Activated CD8-positive, alpha-beta memory T cell treated with anti-CD3 and anti-CD28 coated beads, Interleukin-2, amount 50 U/mL, for 48 hours (primary cell): Measurements from ENCODE around the gene NR4A1.
"Not testable (repeated sequence)": the region's sequence is repeated elsewhere in the genome, so short reads cannot be mapped to it uniquely, and the experiment has no call there.

ENCODE experiments used
- DNase-seq: peaks from one replicate; pipeline ENCODE4 v3.0.0-alpha.2; 2020

Gene NR4A1

GRCh38 chr12:52082026-52082668 lies 30.9 kb downstream of the NR4A1 start:
- no peak for DNase-seq

GRCh38 chr12:52082669-52082987 lies 31.4 kb downstream of the NR4A1 start:
- DNase-seq: no peak

DNA sequence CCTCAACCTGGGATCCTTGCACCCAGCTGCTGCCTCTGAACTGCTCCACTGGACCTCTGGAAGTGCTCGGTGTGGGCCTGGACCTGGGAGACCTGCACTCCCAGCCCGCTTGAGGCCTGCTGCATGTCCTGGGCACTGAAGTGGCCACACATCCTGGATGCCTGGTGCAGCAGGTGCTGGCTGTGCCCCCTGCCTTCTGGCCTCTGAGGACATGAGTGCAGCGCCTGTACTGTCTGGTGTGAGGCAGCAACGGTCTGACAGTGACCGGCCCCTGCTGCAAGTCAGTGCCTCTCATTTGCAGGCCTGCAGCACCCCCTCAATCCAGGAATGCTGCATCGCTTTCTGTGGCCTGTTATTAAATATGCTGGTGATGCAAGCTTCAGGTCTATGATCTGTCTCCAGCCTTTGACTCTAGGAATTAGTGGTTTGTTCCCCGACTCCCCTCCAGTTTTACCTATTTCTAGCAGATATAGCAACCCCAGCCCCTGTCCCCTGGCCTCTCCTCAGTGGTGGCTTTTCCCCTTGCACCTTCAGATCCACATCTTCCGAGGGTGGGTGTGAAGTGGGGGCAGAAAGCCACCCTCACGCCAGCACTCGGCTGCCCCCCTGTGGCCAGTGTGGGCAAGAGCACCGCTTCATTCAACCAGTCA lies 31.9 kb downstream of the NR4A1 start:
- DNase-seq: peak; percentile 88

DNA sequence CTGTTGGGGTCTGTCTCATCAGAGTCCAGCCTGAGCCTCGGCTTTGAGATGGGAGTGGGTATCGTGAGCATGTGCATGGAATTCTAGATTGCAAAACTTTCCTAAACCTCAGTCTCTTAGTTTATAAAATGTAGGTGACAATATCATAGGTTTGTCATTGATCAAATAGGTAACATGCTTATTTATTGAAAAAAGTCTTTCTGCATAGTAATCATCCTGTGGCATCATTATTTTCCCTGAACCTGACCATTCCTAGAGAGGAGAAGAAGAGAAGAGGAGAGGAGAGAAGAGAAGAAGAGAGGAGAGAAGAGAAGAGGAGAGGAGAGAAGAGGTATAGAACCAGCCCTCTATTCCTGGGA lies 32.4 kb downstream of the NR4A1 start:
- no peak for DNase-seq

DNA sequence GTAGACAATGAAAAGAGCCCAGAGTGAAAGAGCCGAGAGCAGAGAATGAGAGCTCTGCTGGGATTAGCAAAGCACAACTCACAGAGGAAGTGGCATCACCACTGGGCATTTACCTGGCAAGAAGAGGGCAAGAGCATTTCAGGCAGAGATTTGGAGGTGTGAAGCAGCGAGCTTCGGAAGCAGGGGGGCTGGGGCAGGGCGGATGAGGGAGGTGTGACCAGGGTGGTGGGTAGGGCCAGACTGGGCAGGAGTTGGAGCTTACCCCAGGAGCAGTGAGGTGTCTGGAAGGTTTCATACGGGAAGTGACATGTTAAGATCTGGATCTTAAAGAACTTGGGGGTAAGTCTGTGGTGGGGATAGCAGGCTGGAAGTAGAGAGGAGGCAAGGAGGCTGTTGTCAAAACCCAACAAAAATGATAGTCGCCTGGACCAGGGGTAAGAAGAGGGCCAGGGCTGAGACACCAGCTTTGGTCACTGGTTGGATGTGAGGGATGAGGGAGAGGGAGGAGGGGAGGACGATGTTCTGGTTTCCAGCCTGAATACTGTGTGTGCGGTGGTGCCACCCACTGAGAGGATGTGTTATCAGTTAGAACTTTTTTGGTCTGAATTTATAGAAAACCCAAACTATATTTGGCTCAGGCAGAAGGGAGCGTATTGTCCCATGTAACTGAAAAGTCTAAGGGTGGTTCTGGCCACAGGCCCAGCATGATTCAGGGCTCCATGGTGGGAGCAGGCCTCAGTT lies 33.4 kb downstream of the NR4A1 start:
- DNase-seq: no peak

DNA sequence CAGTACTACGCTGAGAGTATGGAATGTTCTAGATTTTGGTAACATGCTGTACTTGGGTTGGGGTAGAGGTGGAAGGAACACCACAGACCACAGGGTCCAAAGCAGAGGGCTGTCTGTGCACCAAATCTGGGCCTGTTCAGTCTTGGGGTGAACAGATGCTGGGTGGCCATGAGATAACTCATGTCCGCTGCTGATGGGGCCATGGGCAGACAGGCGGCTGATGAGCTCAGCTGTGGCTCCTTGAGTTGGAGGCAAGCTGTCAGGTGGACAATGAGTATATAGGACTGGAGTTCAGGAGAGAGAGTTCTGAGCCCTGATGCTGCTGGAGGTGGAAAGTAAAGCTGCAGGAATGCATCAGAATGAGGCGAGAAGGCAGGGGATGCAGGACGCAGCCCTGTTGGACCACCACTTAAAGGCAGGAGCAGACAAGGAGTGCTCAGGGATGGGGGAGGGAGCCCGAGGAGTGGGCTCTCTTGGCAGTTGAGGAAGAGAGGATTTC lies 34.5 kb downstream of the NR4A1 start:
- DNase-seq: no peak

GRCh38 chr12:52086366-52086765 lies 35.1 kb downstream of the NR4A1 start:
- DNase-seq: no peak

- no peak for DNase-seq
These were observed 35.9 kb downstream of the NR4A1 start for GRCh38 chr12:52086944-52087835.

- peak; percentile 41 for DNase-seq
These were observed 36.9 kb downstream of the NR4A1 start for GRCh38 chr12:52087961-52088820.

GRCh38 chr12:52089491-52089890 lies 38.2 kb downstream of the NR4A1 start:
- no peak for DNase-seq

DNA sequence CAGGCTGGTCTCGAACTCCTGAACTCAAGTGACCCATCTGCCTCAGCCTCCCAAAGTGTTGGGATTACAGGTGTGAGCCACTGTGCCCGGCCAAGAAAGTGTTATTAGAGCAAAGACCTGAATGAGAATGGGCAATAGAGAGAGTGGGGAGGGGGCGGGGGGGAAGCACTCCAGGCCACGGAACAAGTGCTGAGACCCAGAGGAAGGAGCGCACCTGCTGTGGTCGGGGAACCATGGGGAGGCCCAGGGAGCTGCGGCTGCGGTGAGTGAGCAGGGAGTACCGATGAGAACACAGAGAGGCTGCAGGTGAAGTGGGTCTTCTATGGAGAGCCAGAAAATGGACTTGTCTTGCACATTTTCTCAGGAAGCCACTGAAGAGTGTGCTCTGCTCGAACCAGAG lies 39.0 kb downstream of the NR4A1 start:
- DNase-seq: no peak

- no peak for DNase-seq
These were observed 39.8 kb downstream of the NR4A1 start for GRCh38 chr12:52091061-52091460.

DNA sequence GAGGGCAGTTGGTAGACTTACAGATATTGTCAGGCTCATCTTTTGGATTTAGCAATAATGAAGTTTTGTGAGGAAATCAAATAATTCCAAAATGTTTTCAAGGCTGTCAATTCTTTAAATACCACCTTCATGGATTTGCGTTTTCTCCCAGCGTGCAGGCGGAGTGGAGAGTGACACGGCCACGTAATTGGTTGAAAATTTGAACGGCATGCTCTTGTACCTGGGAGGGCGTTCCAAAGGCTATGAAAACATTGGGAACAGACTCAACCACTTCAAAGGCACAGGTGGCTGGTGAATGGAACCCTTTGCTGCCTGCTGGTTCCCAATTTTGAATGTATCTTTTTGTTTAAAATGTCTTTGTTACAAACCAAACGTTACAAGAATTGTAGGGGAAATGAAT lies 40.6 kb downstream of the NR4A1 start:
- no peak for DNase-seq

DNA sequence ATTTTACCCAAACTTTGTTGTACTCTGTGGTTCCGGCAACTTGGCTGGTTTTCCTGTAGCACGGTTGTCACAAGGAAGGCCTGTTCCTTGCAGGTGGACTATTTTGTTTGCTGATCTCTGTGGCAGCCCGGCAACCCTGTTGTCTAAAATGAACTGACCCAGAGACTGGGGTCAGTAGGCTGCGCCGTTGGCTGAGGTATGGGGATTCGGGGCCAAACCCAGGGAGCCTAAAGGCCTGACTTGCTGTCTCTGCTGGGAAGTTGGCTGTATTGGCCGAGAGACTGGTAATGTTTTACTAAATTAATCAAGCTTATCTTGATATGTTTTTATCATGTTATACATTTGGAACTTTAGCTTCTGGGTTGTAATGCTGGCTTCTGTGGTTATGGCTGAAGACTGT lies 42.1 kb downstream of the NR4A1 start:
- no peak for DNase-seq

DNA sequence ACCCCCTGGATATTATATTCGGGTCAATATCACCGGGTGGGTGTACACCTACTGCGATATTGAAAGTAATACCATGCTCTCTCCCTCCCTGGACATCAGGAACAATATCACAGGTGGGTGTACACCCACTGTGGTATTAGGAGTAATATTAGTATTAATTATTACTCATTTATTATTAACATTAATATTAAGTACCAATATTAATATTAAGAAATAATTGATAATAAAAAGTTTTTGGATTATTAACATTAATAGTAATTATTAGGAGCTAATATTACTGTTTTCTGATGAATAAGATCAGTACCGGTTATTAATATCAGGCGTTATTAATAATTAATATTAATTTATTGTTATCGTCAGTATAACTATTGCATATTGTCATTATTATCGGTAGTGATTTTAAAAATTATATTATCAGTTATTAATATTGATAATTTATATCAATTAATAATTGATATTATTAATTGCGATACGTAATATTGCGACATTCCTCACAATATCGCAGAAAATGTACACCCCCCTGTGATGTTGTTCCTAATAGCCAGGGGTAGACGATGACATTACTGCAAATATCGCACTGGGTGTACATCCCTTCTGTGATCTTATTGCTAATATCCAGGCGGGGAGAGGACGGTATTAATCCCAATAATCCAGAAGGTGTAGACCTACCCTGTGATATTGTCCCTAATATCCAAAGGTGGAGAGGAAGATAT lies 45.2 kb downstream of the NR4A1 start:
- no peak for DNase-seq

GRCh38 chr12:52097045-52097666 lies 45.9 kb downstream of the NR4A1 start:
- no peak for DNase-seq

- DNase-seq: not testable (repeated sequence)
These were observed 53.3 kb downstream of the NR4A1 start for GRCh38 chr12:52104431-52105089.
